Transverse colon (tissue), 4 donors: ENCODE data around the gene RBM20. TPM values are rescaled to one million over a fixed set of nuclear protein-coding genes. Genes with fewer than 3 reads are reported as not detected.

Source experiments
- DNase-seq: peaks from one replicate; pipeline ENCODE4 v3.0.0-alpha.2; 2019
- H3K27ac ChIP-seq, 4 donors: fragments of 200-600 bp; sonication (generic); 2 replicates each; pipeline ENCODE4 v1.5.1; 2016 to 2018; ENCODE audit warnings: inconsistent platforms in 4 of 4
- H3K27me3 ChIP-seq: fragments of 200-600 bp; sonication (generic); 2 replicates; pipeline ENCODE4 v1.5.1; 2017; ENCODE audit warnings: inconsistent platforms
- H3K36me3 ChIP-seq, 4 donors: fragments of 200-600 bp; sonication (generic); 2 replicates each; pipeline ENCODE4 v1.5.1; 2017 to 2019; ENCODE audit warnings: inconsistent platforms in 4 of 4
- H3K4me1 ChIP-seq, 4 donors: fragments of 200-600 bp; sonication (generic); 2 replicates each; pipeline ENCODE4 v1.5.1; 2017 to 2020; ENCODE audit warnings: inconsistent platforms in 4 of 4
- H3K4me3 ChIP-seq, 4 donors: fragments of 200-600 bp; sonication (generic); 1 replicate in 1 of 4; 2 replicates in 3 of 4; pipeline versions ENCODE4 v1.5.1 to v1.6.1; 2017 to 2019; ENCODE audit warnings: inconsistent platforms in 4 of 4
- H3K9me3 ChIP-seq, 2 donors: fragments of 200-600 bp; sonication (generic); 2 replicates each; pipeline ENCODE4 v1.5.1; 2017 to 2019; ENCODE audit warnings: inconsistent platforms in 2 of 2
- EP300 ChIP-seq: sonication (generic); formaldehyde crosslinking; IDR thresholded peaks from one replicate; pipeline ENCODE4 v1.6.1; 2017; ENCODE audit warnings: antibody characterized with exemption, low read depth
- POLR2A ChIP-seq: fragments of 450-650 bp; IDR thresholded peaks from one replicate; pipeline ENCODE4 v1.6.1; 2016; ENCODE audit warnings: antibody characterized with exemption, mild to moderate bottlenecking, moderate library complexity
- POLR2AphosphoS5 ChIP-seq, 3 donors: sonication (generic); formaldehyde crosslinking; IDR thresholded peaks; one replicate each; pipeline ENCODE4 v1.6.1; 2016; ENCODE audit warnings: antibody characterized with exemption in 3 of 3
- whole genome bisulfite sequencing, 2 donors: methylation state at CpG; one replicate each; pipeline ENCODE4 v1.1.5; 2018; ENCODE audit warnings: low coverage in 1 of 2; 5-methylcytosine and 5-hydroxymethylcytosine counted together
- in situ Hi-C, 4 donors: fragments of 200-750 bp; cut with MboI; loops; one replicate each; pipeline versions ENCODE4 v1.15.0 to v1.15.1; 2017; ENCODE audit warnings: low sequenced_read_pairs in 3 of 4, low pct_ligation_motif_present in 1 of 4, low pct_unique_long_range_greater_than_20kb in 1 of 4
- intact Hi-C: fragments of 100-400 bp; cut with DNase I; formaldehyde crosslinking; loops from one replicate; pipeline ENCODE4 v1.15.1; 2023; ENCODE audit warnings: low total_unique reads
- total RNA-seq, 4 donors: library from RNA; depleted of rRNA; stranded (reverse); fragments of >200 nt; gene quantifications; one replicate each; pipeline ENCODE4 v1.1.0, GENCODE V29; 2016
- TF ChIP-seq, protein P1 (sequence below), 5 experiments: fragments of 200-600 bp in 3 of 5; fragments of 450-650 bp in 2 of 5; sonication (generic) in 3 of 5; IDR thresholded peaks; 1 replicate in 2 of 5; 2 replicates in 3 of 5; pipeline ENCODE4 v1.5.1; 2016 to 2017; ENCODE audit warnings: antibody characterized with exemption in 5 of 5, inconsistent platforms in 3 of 5, mild to moderate bottlenecking in 2 of 5, moderate library complexity in 1 of 5

Gene RBM20
- total RNA-seq, 4 donors from 2014 or later: 1.2 to 10.5 (median 2.9) TPM

DNA sequence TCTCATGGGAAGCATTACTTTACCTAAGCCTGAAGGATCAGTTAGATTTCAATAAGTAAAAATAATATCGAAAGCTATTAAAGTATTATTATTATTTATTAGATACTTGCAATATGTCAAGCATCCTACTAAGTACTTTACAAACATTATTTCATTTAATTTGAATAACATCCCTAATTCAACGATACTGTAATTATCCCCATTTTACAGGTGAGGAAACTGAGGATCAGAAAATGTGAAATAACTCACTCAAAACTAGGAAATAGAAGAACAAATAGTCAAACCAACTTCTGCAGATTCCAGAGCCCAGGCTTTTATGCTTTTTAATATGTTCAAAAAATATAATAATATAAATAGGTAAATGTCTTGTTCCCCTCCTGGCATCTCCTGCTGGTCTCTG lies 217.3 kb downstream of the RBM20 start:
- Histone ChIP-seq H3K9me3 (no peaks in the 10 kb centered on the region), H3K27ac (peak overlapping the region; percentile 85 to 95 (median 88)), H3K4me1 (peaks cover 63 to 92% (median 74%) of the 10 kb centered on the region in 4 donors), H3K36me3 (no peaks in the 10 kb centered on the region), H3K27me3 (no peaks in the 10 kb centered on the region), H3K4me3 (no peak overlapping the region)
- WGBS, 2 donors: 95% methylated on average over 2 of the region's 2 CpGs
- in situ Hi-C loops (no loop called here), intact Hi-C loops (no loop called here)
- TF ChIP-seq POLR2A (no peak), EP300 (no peak), POLR2AphosphoS5 (IDR thresholded peaks at IDR 0.05) (no peak)
- TF ChIP-seq, protein P1, sequence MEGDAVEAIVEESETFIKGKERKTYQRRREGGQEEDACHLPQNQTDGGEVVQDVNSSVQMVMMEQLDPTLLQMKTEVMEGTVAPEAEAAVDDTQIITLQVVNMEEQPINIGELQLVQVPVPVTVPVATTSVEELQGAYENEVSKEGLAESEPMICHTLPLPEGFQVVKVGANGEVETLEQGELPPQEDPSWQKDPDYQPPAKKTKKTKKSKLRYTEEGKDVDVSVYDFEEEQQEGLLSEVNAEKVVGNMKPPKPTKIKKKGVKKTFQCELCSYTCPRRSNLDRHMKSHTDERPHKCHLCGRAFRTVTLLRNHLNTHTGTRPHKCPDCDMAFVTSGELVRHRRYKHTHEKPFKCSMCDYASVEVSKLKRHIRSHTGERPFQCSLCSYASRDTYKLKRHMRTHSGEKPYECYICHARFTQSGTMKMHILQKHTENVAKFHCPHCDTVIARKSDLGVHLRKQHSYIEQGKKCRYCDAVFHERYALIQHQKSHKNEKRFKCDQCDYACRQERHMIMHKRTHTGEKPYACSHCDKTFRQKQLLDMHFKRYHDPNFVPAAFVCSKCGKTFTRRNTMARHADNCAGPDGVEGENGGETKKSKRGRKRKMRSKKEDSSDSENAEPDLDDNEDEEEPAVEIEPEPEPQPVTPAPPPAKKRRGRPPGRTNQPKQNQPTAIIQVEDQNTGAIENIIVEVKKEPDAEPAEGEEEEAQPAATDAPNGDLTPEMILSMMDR (IDR thresholded peaks at IDR 0.05): no peak
- DNase-seq: no peak

DNA sequence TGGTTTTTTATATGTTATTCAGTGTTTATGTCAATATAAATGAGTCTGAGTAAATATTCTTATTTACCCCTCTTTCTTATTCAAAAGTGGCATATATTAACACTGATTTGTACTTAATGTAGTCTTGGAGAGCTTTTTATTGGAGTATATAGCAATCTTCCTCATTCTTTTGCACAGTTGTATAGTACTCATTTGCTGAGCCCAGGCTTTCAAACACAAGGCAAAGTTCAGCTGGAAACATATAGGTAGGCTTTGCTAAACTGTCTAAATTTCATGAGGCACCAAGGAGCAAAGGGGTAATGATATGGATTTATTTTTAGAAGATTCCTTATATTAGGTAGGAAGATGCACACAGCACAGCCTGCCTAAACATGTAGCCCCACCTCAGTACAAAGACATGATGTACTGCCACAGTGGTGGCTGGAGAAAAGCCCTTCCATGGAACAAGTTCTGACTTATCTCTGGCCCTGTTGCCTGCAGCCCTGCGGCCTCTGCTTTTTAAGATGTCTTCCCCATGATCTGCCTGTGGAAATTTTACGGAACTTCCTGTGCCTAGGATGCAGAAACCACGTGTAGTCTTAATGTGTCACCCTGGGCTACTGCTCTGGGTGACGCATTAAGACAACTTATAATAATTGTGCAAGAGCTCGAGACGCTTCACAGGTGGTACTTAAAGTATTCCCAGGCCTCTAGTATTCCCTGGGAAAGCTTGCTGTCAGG lies 218.0 kb downstream of the RBM20 start:
- no peak overlapping the region for H3K4me3 ChIP-seq
- DNase-seq: no peak
- peak overlapping the region; percentile 85 to 95 (median 88) for H3K27ac ChIP-seq
- H3K4me1 ChIP-seq: peaks cover 69 to 97% (median 80%) of the 10 kb centered on the region in 4 donors
- H3K36me3 ChIP-seq: no peaks in the 10 kb centered on the region
- in situ Hi-C loops: no loop called here
- intact Hi-C loops: no loop called here
- 87 to 89% methylated on average over 3 to 6 of the region's 6 CpGs for WGBS, 2 donors
- TF ChIP-seq POLR2AphosphoS5 (IDR thresholded peaks at IDR 0.05) (no peak), EP300 (no peak), POLR2A (no peak)
- TF ChIP-seq, protein P1 (IDR thresholded peaks at IDR 0.05): no peak
- no peaks in the 10 kb centered on the region for H3K9me3 ChIP-seq
- no peaks in the 10 kb centered on the region for H3K27me3 ChIP-seq

DNA sequence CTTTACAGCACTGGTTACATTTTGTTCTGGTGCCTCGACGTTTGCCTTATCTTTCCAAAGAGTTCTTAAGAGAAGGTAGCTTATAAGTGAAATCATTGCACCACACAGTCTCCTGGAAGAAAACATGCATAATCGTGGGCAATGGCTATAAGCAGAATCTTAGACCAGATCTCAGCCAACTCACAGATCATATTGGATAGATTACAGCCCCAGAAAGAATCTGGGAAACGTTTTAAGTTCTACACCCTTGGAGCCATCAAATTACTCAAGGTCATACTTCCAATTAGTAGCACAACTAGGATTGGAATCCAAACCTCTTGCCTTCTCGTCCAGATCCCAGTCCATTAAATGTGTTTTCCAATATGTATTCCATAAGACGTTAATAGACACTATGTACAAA lies 218.8 kb downstream of the RBM20 start:
- H3K27ac ChIP-seq: peak overlapping the region in 3 of 4 donors; percentile 89 to 99 (median 90)
- 82 to 100% methylated on average over 2 to 6 of the region's 6 CpGs for WGBS, 2 donors
- TF ChIP-seq, protein P1 (IDR thresholded peaks at IDR 0.05): no peak
- TF ChIP-seq POLR2A (no peak), EP300 (no peak), POLR2AphosphoS5 (IDR thresholded peaks at IDR 0.05) (no peak)
- intact Hi-C loops (no loop called here), in situ Hi-C loops (no loop called here)
- no peaks in the 10 kb centered on the region for H3K27me3 ChIP-seq
- no peaks in the 10 kb centered on the region for H3K9me3 ChIP-seq
- no peak for DNase-seq
- H3K4me1 ChIP-seq: peaks cover 65 to 97% (median 79%) of the 10 kb centered on the region in 4 donors
- no peaks in the 10 kb centered on the region for H3K36me3 ChIP-seq
- no peak overlapping the region for H3K4me3 ChIP-seq

DNA sequence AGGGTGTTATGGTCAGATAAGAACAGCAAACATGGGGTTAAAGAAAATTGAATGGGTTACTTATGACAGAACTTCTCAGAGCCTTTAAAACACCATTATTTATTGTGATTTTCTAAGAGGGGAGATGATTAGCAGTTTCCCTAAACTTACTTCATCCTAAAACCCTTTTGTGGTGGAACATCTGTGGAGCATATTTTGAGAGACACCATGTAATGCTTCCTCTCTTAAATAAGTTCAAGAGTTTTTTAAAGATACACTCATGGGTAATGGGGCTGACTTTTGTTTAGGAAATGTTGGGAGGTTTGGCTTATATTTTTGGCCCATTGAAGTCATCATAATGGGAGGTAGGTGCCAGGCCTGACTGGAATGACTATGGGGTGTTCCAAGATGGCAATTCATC lies 219.2 kb downstream of the RBM20 start:
- intact Hi-C loops (no loop called here), in situ Hi-C loops (no loop called here)
- H3K4me3 ChIP-seq: no peak overlapping the region
- no peak for DNase-seq
- peaks cover 64 to 97% (median 76%) of the 10 kb centered on the region in 4 donors for H3K4me1 ChIP-seq
- H3K36me3 ChIP-seq: no peaks in the 10 kb centered on the region
- no peak for TF ChIP-seq POLR2A
- TF ChIP-seq EP300: no peak
- TF ChIP-seq, protein P1 (IDR thresholded peaks at IDR 0.05): no peak
- TF ChIP-seq POLR2AphosphoS5 (IDR thresholded peaks at IDR 0.05): no peak
- peak overlapping the region; percentile 89 to 99 (median 94) for H3K27ac ChIP-seq
- no peaks in the 10 kb centered on the region for H3K27me3 ChIP-seq
- no peaks in the 10 kb centered on the region for H3K9me3 ChIP-seq
